ENCODE data around the gene THAP3.
"Not testable (repeated sequence)": the region's sequence is repeated elsewhere in the genome, so short reads cannot be mapped to it uniquely, and the experiment has no call there.

THAP3 gene

DNA sequence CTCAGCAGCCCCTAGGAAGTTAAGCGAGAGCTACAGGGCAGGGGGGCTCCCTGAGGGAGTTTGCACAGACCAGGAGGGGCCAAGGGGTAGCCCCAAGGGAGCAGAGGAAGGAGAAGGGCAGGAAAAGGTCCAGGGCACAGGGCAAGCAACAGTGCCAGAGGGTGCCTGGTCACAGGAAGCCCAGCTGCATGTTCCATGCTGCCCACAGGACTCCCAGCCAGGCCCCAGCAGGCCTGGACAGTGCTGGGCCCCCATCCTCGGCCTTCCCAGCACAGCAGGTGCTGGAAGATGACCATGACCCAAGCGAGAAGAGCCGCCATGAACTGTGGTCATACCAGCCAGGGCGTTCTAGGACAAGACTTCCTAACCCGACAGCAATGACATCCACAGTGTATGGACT is 33.0 kb upstream of the THAP3 start:
- DNase-seq: no peak

- no peak for DNase-seq
These were observed 32.2 kb upstream of the THAP3 start for GRCh38 chr1:6592441-6592840.

DNA sequence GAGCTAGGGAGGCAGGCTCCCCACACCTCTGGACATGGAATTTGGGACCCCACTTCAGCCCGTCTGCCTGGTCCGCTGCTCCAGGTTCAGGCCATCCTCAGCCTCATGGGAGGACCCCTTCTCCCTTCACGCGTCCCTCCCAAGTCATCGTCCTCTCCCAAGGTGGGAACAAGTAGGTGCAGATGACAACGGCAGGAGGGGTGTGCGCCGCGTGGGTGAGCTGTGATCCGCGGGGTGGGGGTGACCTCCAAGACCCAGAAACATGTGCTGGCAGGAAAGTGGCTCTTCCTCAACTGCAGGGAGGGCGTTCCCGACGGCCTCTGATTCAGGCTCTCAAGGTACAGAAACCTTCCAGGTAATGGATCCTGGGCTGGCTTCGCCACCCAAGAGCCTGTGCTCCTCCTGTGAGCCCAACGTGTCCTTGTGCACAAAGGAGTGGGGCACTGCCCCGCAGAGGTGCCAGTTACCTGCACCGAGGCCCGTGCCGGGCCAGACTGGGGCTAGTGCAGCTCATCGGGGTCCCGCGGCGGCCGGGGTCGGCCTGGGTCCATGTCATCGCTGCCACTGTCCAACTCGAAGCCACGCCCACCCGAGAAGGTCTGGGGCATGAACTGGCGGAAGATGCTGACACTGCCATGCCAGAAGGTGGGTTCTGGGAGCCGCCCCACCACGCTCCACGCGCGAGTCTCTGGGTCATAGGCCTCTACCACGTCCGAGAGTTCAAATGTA is 31.6 kb upstream of the THAP3 start:
- DNase-seq: no peak

DNA sequence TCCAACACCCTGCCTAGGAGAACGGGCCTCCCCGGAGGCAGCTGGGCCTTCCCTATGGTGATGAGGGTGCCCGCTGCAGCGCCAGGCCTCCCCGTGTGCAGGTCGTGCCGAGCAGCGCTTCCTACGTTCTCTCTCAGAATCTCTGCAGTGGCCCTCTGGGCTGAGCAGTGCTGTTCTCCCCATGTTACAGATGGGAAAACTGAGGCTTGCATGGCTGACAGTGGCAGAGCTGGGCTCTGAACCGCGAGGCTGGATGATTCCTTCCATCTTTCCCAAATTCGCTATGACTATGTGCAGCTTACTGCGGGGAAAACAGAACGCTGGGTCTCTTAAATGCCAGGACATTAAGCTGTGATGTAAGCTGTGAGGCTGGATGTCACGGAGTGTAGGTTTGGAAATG is 30.9 kb upstream of the THAP3 start:
- no peak for DNase-seq

DNA sequence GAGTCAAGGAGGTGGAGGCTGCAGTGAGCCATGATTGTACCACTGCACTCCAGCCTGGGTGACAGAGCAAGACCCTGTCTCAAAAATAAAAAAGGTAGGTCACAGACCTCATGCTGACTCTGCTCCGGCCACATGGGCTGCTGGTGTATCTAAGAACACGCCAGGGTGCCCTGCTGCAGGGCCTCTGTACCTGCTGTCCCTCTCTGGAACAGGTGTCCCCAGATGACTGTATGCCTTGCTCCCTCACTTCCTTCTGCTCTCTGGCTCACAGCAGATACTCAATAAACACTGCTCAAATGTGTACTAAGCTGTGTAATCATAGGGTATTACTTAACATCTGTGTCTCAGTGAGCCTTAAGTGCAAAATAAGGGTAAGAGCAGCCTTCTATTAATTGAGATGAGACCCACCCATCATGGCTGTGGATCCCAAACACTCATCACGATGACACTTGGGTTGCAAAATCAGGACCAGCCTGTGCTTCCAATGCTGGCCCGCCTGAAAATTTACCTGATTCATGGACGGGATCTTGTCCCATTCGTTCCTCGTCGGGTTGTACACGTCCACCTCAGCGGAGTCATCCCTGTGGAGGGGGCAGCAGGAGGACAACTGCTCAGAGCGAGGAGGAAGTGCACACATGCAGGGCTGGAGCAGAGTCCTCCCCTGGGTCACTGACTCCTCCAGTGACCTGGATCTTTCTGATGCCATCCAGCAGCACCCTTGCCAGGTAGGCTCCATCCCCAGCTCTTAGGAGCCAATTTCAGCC is 29.5 kb upstream of the THAP3 start:
- peak in 1 of 2 experiments; percentile 51 for DNase-seq

- no peak for DNase-seq
These were observed 28.3 kb upstream of the THAP3 start for GRCh38 chr1:6596351-6596750.

GRCh38 chr1:6596886-6597776 is 27.5 kb upstream of the THAP3 start:
- no peak for DNase-seq

DNA sequence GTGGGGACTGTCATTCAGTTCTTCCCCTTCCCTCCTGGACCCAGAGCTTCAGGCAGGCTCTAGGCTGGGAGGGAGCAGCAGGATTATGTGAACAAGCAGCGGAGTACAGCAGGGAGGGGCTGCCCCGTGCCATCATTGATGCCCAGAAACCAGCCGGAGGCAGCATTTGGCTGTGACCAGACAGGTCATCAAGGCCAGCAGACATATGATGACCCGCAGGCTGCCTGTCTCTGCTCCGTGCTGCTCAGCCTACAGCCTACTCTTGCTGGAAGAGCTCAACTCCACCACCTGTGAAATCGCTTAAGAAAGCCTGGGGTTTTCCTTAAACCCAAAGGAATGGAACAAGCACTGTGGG is 26.9 kb upstream of the THAP3 start:
- DNase-seq: no peak

DNA sequence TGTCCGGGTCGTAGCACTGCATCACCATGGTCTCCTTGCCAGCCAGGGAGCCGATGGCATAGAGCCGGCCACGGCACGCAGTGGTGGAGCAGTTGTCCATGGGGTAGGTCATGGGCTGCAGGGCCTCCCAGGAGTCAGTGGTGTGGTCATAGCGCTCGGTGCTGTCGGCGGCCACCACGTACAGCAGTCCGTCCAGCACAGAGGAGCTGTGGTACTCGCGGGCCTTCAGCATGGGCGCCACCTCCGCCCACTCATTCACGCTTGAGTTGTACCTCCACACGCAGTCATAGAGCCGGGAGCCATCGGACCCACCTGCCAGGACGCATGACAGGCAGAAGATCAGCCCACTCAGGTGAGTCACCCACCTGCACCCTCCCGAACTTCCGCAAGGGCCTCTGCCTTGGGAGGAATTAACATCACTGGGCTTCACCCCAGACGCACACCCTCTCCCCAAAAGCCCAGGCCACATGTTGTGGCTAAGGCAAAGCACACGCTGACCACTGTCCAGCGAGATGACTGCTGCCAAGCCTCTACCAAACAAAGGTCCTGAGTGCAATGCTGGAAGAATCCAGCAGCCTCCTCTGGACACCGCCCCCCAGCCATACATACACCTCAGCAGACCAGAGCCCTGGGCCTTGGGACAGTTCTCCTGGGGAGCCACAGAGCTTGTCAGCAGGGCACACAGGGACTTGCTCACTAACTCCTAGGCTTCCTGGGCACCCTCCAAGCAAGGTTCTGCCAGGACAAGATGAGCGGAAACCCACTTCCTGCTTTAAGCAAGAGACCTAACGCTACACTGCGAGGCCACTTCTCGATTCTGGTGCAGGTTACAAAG is 25.3 kb upstream of the THAP3 start:
- DNase-seq: no peak

- not testable (repeated sequence) for DNase-seq
These were observed 24.7 kb upstream of the THAP3 start for GRCh38 chr1:6599991-6600390.

DNA sequence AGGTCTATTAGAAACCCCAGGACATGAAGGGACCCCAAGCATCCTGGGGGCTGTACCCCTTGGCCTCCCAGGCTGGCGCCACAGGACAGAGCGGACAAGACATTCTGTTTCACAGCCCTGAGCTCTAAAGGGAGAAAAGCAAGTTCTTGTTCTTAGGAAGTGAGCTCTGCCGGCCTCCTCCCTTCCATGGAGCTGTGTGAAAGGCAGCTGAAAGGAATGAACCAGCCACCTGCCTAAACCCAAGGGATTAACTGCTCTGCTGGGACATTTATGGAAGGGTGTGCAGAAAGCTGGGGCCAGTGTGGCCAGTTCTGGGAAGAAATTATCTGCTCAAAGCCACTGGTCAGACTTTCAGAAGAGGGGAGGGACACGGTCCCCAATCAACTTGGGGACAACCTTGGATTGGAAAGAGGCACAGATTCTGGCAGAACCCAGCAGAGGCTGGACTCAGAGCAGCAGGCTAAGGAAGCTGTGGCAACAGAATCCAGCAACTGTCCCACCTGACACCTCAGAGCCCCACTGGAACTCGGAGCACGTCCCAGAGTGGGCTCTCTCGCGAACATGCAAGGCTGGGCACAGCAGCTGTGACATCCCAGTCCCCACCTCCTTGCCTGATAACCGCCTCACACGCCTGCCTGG is 24.1 kb upstream of the THAP3 start:
- peak in 1 of 2 experiments; percentile 15 for DNase-seq

GRCh38 chr1:6601049-6601922 is 23.4 kb upstream of the THAP3 start:
- DNase-seq: peak in 1 of 2 experiments; percentile 28

- peak in 1 of 2 experiments; percentile 53 for DNase-seq
These were observed 22.6 kb upstream of the THAP3 start for GRCh38 chr1:6601923-6602668.

DNA sequence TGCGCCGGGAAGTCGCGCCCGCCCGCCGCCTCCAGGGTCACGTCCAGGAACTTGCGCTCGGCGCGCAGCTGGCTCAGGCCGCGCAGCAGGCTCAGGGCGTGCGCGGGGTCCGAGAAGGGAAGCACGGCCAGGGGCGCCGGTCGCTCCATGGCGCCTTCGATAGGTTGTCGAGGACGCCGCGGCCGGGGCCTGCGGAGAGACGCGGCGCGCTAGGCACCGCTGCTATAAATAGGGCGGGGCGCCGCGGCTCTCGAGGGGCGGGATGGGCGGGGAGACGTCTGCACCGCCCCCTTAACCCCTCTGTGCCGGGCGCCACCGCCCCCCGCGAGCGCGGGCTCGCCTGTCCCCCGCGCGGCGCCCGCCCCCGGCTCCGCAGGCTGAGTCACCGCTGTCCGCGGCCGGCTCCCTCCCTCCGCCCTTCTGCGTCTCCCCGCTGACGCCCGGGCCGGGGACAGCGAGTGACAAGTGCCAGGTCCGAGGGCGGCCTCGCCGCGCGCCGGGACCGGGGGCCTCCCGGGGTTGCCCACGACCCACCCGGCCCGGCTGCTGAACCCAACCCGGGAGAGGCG is 21.9 kb upstream of the THAP3 start, which contains the start of gene KLHL21:
Gene KLHL21 (minus strand): TSS at position 201 of the 569 bp plus-strand sequence. CDS start 52 bp downstream, at position 149.
- peak in 1 of 2 experiments; percentile 70 for DNase-seq

- DNase-seq: peak in 1 of 2 experiments; percentile 44
These were observed 21.3 kb upstream of the THAP3 start for GRCh38 chr1:6603238-6603914.

GRCh38 chr1:6603915-6604558 is 20.6 kb upstream of the THAP3 start:
- DNase-seq: no peak

- DNase-seq: peak in 1 of 2 experiments; percentile 55
These were observed 11.9 kb upstream of the THAP3 start for GRCh38 chr1:6612641-6613360.

Measured in NCI-H524 (cell line).